ENCODE results near the gene TMEM126B.
A peak's percentile ranks its signal among the peaks of the same experiment; 100 is the strongest.
"Not testable (repeated sequence)": the region's sequence is repeated elsewhere in the genome, so short reads cannot be mapped to it uniquely, and the experiment has no call there.

The TMEM126B gene

GRCh38 chr11:85627998-85628770 lies at the start of gene TMEM126B:
TSS of gene TMEM126B (plus strand) at chr11:85628593. CDS start at chr11:85628608, 15 bp downstream.
- DNase-seq (ENCODE audit: low read depth) = peak; percentile 95

GRCh38 chr11:85582111-85582510 lies 46.3 kb upstream of the TMEM126B start:
- no peak for DNase-seq (ENCODE audit: low read depth)

GRCh38 chr11:85589373-85589772 lies 39.0 kb upstream of the TMEM126B start:
- peak; percentile 1 for DNase-seq (ENCODE audit: low read depth)

- peak; percentile 47 for DNase-seq (ENCODE audit: low read depth)
Observed at GRCh38 chr11:85590848-85591483, 37.4 kb upstream of the TMEM126B start.

- peak; percentile 55 for DNase-seq (ENCODE audit: low read depth)
Observed at GRCh38 chr11:85595285-85595884, 33.0 kb upstream of the TMEM126B start.

GRCh38 chr11:85596886-85597285 lies 31.5 kb upstream of the TMEM126B start:
- DNase-seq (ENCODE audit: low read depth) = no peak

- no peak for DNase-seq (ENCODE audit: low read depth)
Observed at GRCh38 chr11:85599083-85599482, 29.3 kb upstream of the TMEM126B start.

- DNase-seq (ENCODE audit: low read depth) = peak; percentile 76
Observed at GRCh38 chr11:85602526-85603213, 25.7 kb upstream of the TMEM126B start.

- no peak for DNase-seq (ENCODE audit: low read depth)
Observed at GRCh38 chr11:85603220-85603619, 25.2 kb upstream of the TMEM126B start.

- DNase-seq (ENCODE audit: low read depth) = not testable (repeated sequence)
Observed at GRCh38 chr11:85606237-85606636, 22.2 kb upstream of the TMEM126B start.

GRCh38 chr11:85608621-85609020 lies 19.8 kb upstream of the TMEM126B start:
- DNase-seq (ENCODE audit: low read depth) = not testable (repeated sequence)

GRCh38 chr11:85609286-85609685 lies 19.1 kb upstream of the TMEM126B start:
- not testable (repeated sequence) for DNase-seq (ENCODE audit: low read depth)

GRCh38 chr11:85611643-85612042 lies 16.8 kb upstream of the TMEM126B start:
- DNase-seq (ENCODE audit: low read depth) = not testable (repeated sequence)

- DNase-seq (ENCODE audit: low read depth) = peak; percentile 20
Observed at GRCh38 chr11:85619499-85619898, 8.9 kb upstream of the TMEM126B start.

- no peak for DNase-seq (ENCODE audit: low read depth)
Observed at GRCh38 chr11:85620256-85620655, 8.1 kb upstream of the TMEM126B start.

GRCh38 chr11:85626496-85626895 lies 1.9 kb upstream of the TMEM126B start:
- DNase-seq (ENCODE audit: low read depth) = no peak

- DNase-seq (ENCODE audit: low read depth) = peak; percentile 33
Observed at GRCh38 chr11:85627332-85627997, 928 bp upstream of the TMEM126B start, which contains the start of gene DLG2. TSS of gene DLG2 (minus strand) at chr11:85627344.

GRCh38 chr11:85628771-85629341 lies 463 bp downstream of the TMEM126B start:
- DNase-seq (ENCODE audit: low read depth) = no peak

- no peak for DNase-seq (ENCODE audit: low read depth)
Observed at GRCh38 chr11:85634747-85635146, 6.4 kb downstream of the TMEM126B start.

GRCh38 chr11:85643191-85643614 lies 14.8 kb downstream of the TMEM126B start:
- peak; percentile 35 for DNase-seq (ENCODE audit: low read depth)

- DNase-seq (ENCODE audit: low read depth) = no peak
Observed at GRCh38 chr11:85647078-85647477, 18.7 kb downstream of the TMEM126B start.

Measured in amniotic epithelial cell (primary cell).